DOHH2 (cell line): ENCODE data around the gene CDCA3.
"Not testable (repeated sequence)": the region's sequence is repeated elsewhere in the genome, so short reads cannot be mapped to it uniquely, and the experiment has no call there.

Experiments
- H3F3A ChIP-seq: fragments of 200-600 bp; sonication (generic), shearing (Covaris generic); 2 replicates; pipeline ENCODE4 v1.6.0; 2016; ENCODE audit warnings: antibody characterized with exemption, mild to moderate bottlenecking; ENCODE audit not compliant: control insufficient read depth, insufficient read depth
- H3K27ac ChIP-seq: fragments of 200-600 bp; sonication (generic); 2 replicates; pipeline ENCODE4 v1.5.1; 2014; ENCODE audit warnings: low read depth, mild to moderate bottlenecking, low read length, moderate library complexity
- H3K27me3 ChIP-seq: fragments of 200-600 bp; sonication (generic); 2 replicates; pipeline ENCODE4 v1.6.1; 2014; ENCODE audit warnings: mild to moderate bottlenecking, low read length, mixed read lengths; ENCODE audit not compliant: control insufficient read depth
- H3K36me3 ChIP-seq: fragments of 200-600 bp; sonication (generic); 2 replicates; pipeline ENCODE4 v1.6.1; 2014; ENCODE audit warnings: mild to moderate bottlenecking, low read length, moderate library complexity, mixed read lengths; ENCODE audit not compliant: control insufficient read depth
- H3K4me1 ChIP-seq: fragments of 200-600 bp; sonication (generic); 2 replicates; pipeline ENCODE4 v1.6.1; 2014; ENCODE audit warnings: mild to moderate bottlenecking, low read length, mixed read lengths; ENCODE audit not compliant: control insufficient read depth
- H3K4me2 ChIP-seq: fragments of 200-600 bp; sonication (generic); 2 replicates; pipeline ENCODE4 v1.6.0; 2014; ENCODE audit warnings: mild to moderate bottlenecking, low read length, moderate library complexity
- H3K4me3 ChIP-seq: fragments of 200-600 bp; sonication (generic); 2 replicates; pipeline ENCODE4 v1.5.1; 2014; ENCODE audit warnings: mild to moderate bottlenecking, low read length, mixed read lengths
- H3K79me2 ChIP-seq: fragments of 200-600 bp; sonication (generic); 2 replicates; pipeline ENCODE4 v1.6.1; 2014; ENCODE audit warnings: mild to moderate bottlenecking, low read length, mixed read lengths; ENCODE audit not compliant: control insufficient read depth
- H3K9me2 ChIP-seq: fragments of 200-600 bp; sonication (generic); replicated peaks from 2 replicates; pipeline ENCODE4 v1.6.1; 2014; ENCODE audit warnings: mild to moderate bottlenecking, low read length, mixed read lengths; ENCODE audit not compliant: control insufficient read depth
- H3K9me3 ChIP-seq: fragments of 200-600 bp; sonication (generic); 2 replicates; pipeline ENCODE4 v1.6.1; 2014; ENCODE audit warnings: antibody characterized with exemption, low read length, mixed read lengths; ENCODE audit not compliant: control insufficient read depth, insufficient read depth
- H4K20me1 ChIP-seq: fragments of 200-600 bp; sonication (generic); 2 replicates; pipeline ENCODE4 v1.6.0; 2014; ENCODE audit warnings: low read depth, mild to moderate bottlenecking, antibody characterized with exemption, low read length, moderate library complexity; ENCODE audit not compliant: control insufficient read depth, insufficient read depth
- EZH2phosphoT487 ChIP-seq: fragments of 200-600 bp; sonication (generic); IDR thresholded peaks from 2 replicates; pipeline ENCODE4 v1.6.1; 2017; ENCODE audit warnings: borderline replicate concordance, mild to moderate bottlenecking, antibody characterized with exemption, low read length, moderate library complexity, mixed read lengths
- TF ChIP-seq, protein P1 (sequence below): fragments of 200-600 bp; sonication (generic); IDR thresholded peaks from one replicate; pipeline ENCODE4 v1.5.1; 2014; ENCODE audit warnings: antibody characterized with exemption, mild to moderate bottlenecking, low read depth, low read length; ENCODE audit not compliant: poor library complexity, severe bottlenecking

The CDCA3 gene

DNA sequence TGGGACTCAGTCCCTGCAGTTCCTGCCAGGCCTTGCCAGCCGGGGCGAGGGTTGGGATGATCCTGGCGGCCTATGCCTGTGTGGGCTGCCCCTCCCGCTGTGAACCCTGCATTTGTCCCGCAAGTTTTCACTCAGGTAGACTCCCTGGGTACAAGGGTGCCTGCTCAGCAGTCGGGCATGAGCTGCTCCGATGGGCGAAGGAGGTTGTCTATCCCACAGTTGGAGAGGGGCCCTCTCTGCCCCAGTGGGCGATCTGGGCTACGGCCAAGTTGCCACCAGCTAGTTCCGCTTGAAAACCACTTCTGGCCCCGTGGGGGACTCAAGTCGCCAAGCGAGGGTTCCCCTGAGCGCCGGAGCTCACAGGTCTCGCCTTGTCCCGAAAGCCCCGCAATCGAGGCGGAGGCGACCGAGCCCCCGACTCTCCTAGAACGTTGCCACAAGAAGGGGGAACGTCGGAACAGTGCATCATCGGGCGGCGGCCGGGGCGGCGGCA is 15.9 kb upstream of the CDCA3 start:
- H4K20me1 ChIP-seq = peaks cover 20% of the 10 kb centered on the region
- H3K79me2 ChIP-seq = peaks cover 34% of the 10 kb centered on the region
- H3K9me3 ChIP-seq = no peaks in the 10 kb centered on the region
- H3F3A ChIP-seq = peaks cover 29% of the 10 kb centered on the region
- H3K4me1 ChIP-seq = peaks cover 39% of the 10 kb centered on the region
- H3K36me3 ChIP-seq = peaks cover 91% of the 10 kb centered on the region
- H3K4me2 ChIP-seq = peak overlapping the region; percentile 88
- H3K4me3 ChIP-seq = peak overlapping the region; percentile 99
- H3K27me3 ChIP-seq = no peaks in the 10 kb centered on the region; the same call in 1 of the 2 replicates
- no peaks in the 10 kb centered on the region for H3K9me2 ChIP-seq
- TF ChIP-seq, protein P1, sequence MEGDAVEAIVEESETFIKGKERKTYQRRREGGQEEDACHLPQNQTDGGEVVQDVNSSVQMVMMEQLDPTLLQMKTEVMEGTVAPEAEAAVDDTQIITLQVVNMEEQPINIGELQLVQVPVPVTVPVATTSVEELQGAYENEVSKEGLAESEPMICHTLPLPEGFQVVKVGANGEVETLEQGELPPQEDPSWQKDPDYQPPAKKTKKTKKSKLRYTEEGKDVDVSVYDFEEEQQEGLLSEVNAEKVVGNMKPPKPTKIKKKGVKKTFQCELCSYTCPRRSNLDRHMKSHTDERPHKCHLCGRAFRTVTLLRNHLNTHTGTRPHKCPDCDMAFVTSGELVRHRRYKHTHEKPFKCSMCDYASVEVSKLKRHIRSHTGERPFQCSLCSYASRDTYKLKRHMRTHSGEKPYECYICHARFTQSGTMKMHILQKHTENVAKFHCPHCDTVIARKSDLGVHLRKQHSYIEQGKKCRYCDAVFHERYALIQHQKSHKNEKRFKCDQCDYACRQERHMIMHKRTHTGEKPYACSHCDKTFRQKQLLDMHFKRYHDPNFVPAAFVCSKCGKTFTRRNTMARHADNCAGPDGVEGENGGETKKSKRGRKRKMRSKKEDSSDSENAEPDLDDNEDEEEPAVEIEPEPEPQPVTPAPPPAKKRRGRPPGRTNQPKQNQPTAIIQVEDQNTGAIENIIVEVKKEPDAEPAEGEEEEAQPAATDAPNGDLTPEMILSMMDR = no peak
- TF ChIP-seq EZH2phosphoT487 = no peak
- H3K27ac ChIP-seq = peak overlapping the region; percentile 14; the same call in 1 of the 2 replicates

DNA sequence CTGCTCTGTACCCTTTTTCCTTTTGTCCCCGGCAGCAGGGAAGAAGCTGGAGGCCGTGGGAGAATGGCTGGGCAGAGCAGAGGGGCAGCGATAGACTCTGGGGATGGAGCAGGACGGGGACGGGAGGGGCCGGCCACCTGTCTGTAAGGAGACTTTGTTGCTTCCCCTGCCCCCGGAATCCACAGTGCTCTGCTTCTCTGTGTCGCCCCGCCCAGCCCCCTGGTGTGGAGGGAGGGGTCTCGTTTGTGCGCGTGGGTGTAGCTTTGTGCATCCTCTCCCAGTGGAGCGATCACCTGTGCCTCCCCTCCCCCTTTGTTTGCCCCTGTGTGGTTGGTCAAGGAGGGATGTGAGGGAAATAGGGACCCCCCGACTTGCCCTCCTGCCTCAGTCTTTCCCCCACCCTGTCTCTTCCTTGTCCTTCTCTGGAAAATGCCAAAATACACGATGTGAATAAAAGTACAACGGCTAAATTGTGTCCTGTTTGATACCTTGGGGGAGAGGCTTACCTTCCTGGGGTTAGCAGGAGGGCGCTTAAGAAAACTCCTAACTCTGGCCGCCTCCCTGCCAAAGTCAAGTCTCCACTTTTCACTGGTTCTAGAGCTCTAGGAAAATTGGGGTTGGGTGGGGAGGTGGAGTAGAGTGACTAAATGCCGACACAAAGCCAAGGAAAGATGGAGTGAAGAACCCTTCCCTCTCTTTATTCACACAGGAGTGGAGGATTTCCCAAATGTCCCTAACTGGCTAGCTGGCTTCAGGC is 15.3 kb upstream of the CDCA3 start:
- peaks cover 20% of the 10 kb centered on the region for H4K20me1 ChIP-seq
- peaks cover 90% of the 10 kb centered on the region for H3K36me3 ChIP-seq
- peaks cover 32% of the 10 kb centered on the region for H3K4me1 ChIP-seq
- H3K79me2 ChIP-seq = peaks cover 34% of the 10 kb centered on the region
- H3K27ac ChIP-seq = no peak overlapping the region
- peak overlapping the region; percentile 99 for H3K4me3 ChIP-seq
- no peaks in the 10 kb centered on the region for H3K9me3 ChIP-seq
- no peaks in the 10 kb centered on the region; the same call in 1 of the 2 replicates for H3K27me3 ChIP-seq
- H3F3A ChIP-seq = peaks cover 23% of the 10 kb centered on the region
- H3K9me2 ChIP-seq = no peaks in the 10 kb centered on the region
- peak overlapping the region; percentile 88 for H3K4me2 ChIP-seq
- TF ChIP-seq, protein P1 = no peak
- TF ChIP-seq EZH2phosphoT487 = no peak

DNA sequence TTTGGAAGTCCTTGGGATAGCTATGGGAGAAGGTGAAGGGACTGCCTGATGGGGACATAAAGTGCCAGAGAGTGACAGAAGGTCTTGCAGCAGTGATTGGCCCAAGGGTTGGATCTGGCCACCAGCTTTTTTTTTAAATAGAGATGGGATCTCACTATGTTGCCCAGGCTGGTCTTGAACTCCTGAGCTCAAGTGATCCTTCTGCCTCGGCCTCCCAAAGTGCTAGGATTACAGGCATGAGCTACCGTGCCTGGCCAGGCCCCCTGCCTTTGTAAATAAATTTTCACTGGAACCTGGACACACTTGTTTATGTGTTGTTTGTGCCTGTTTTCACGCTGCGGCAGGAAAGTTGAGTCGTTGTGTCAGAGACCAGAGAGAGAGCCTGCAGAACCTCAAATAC is 14.2 kb upstream of the CDCA3 start:
- H3K9me2 ChIP-seq, H3K4me2 ChIP-seq: not testable (repeated sequence)
- H3K36me3 ChIP-seq = peaks cover 90% of the 10 kb centered on the region

DNA sequence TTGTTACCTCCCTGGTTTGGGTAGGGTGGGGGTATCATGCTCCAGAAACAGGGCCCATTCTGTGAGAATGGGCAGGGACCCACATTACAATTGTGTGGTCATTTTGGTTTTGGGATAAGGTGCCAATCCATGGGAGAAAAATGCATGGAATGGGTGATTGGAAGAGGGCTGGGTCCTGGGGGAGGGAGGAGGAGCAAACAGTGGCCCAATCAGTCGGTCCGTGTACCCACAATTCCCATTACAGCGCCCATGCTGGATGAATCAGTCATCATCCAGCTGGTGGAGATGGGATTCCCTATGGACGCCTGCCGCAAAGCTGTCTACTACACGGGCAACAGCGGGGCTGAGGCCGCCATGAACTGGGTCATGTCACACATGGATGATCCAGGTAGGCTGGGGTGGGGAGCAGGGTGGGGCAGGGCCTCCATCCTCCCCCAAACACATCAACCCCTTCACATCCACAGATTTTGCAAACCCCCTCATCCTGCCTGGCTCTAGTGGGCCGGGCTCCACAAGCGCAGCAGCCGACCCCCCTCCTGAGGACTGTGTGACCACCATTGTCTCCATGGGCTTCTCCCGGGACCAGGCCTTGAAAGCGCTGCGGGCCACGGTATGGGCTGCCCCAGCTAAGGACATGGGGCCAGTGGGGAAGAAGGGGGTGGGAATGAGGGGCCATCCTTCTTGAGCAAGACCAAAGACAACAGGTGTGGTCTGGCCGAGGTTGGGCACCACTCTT is 12.7 kb upstream of the CDCA3 start:
- Histone ChIP-seq H3K4me3 (no peak overlapping the region), H3K9me3 (no peaks in the 10 kb centered on the region), H4K20me1 (peaks cover 7% of the 10 kb centered on the region), H3K4me2 (no peak overlapping the region), H3K27ac (no peak overlapping the region), H3F3A (peaks cover 4% of the 10 kb centered on the region), H3K79me2 (peaks cover 20% of the 10 kb centered on the region), H3K27me3 (no peaks in the 10 kb centered on the region; the same call in 1 of the 2 replicates), H3K4me1 (peaks cover 11% of the 10 kb centered on the region), H3K9me2 (no peaks in the 10 kb centered on the region), H3K36me3 (peaks cover 87% of the 10 kb centered on the region)
- TF ChIP-seq, protein P1 = no peak
- TF ChIP-seq EZH2phosphoT487 = no peak

More for the DNA sequence above, 14.2 kb upstream of the CDCA3 start:
- Histone ChIP-seq H3F3A (peaks cover 15% of the 10 kb centered on the region), H3K4me1 (peaks cover 27% of the 10 kb centered on the region), H4K20me1 (peaks cover 20% of the 10 kb centered on the region), H3K79me2 (peaks cover 34% of the 10 kb centered on the region)
- H3K27ac ChIP-seq, H3K4me3 ChIP-seq, H3K9me3 ChIP-seq, H3K27me3 ChIP-seq: not testable (repeated sequence)
